GM12875 (cell line): ENCODE measurements around the gene NXN.
"Not testable (repeated sequence)": the region's sequence is repeated elsewhere in the genome, so short reads cannot be mapped to it uniquely, and the experiment has no call there.

Experiments
- H3K4me3 ChIP-seq: one replicate; pipeline ENCODE4 v1.5.1; 2011; ENCODE audit warnings: low read depth, low read length, control low read depth
- CTCF ChIP-seq: IDR thresholded peaks from 2 replicates; pipeline ENCODE4 v1.5.1; 2011; ENCODE audit warnings: low read depth, mild to moderate bottlenecking, control low read depth, inconsistent platforms, low read length, moderate library complexity, borderline replicate concordance; ENCODE audit not compliant: insufficient read depth

Gene NXN

GRCh38 chr17:924711-925475, 54.7 kb downstream of the NXN start:
- no peak for TF ChIP-seq CTCF
- H3K4me3 ChIP-seq, result no peak overlapping the region

- H3K4me3 ChIP-seq, result not testable (repeated sequence)
Observed at GRCh38 chr17:924306-924705, 55.3 kb downstream of the NXN start.

- no peak for TF ChIP-seq CTCF
- no peak overlapping the region for H3K4me3 ChIP-seq
Observed at GRCh38 chr17:923633-924032, 55.9 kb downstream of the NXN start.

- no peak for TF ChIP-seq CTCF
- no peak overlapping the region for H3K4me3 ChIP-seq
Observed at GRCh38 chr17:921161-921560, 58.4 kb downstream of the NXN start.

GRCh38 chr17:920190-920589, 59.4 kb downstream of the NXN start:
- no peak for TF ChIP-seq CTCF
- no peak overlapping the region for H3K4me3 ChIP-seq

GRCh38 chr17:917941-918740, 61.4 kb downstream of the NXN start:
- no peak for TF ChIP-seq CTCF
- H3K4me3 ChIP-seq, result no peak overlapping the region

- no peak for TF ChIP-seq CTCF
- H3K4me3 ChIP-seq, result no peak overlapping the region
Observed at GRCh38 chr17:917391-917811, 62.2 kb downstream of the NXN start.
